Stimulated activated CD8-positive, alpha-beta memory T cell treated with anti-CD3 and anti-CD28 coated beads, Interleukin-2, amount 100 ng/mL, for 48 hours (primary cell): Measurements from ENCODE around the gene PILRA.
"Not testable (repeated sequence)": the region's sequence is repeated elsewhere in the genome, so short reads cannot be mapped to it uniquely, and the experiment has no call there.

ENCODE experiments used
- DNase-seq, 2 donors: peaks; one replicate each; pipeline ENCODE4 v3.0.0-alpha.2; 2020; ENCODE audit warnings: low read depth in 2 of 2

Gene PILRA

GRCh38 chr7:100358027-100358856, 15.0 kb upstream of the PILRA start, which contains the start of gene PILRB:
Gene PILRB, plus strand, starts transcription at chr7:100358117. Its CDS starts 186 bp downstream, at chr7:100358303.
- no peak for DNase-seq

- no peak for DNase-seq
Observed at GRCh38 chr7:100358857-100359212, 14.5 kb upstream of the PILRA start.

- no peak for DNase-seq
Observed at GRCh38 chr7:100360135-100360854, 13.0 kb upstream of the PILRA start.

GRCh38 chr7:100363098-100363497, 10.2 kb upstream of the PILRA start:
- no peak for DNase-seq

- not testable (repeated sequence) for DNase-seq
Observed at GRCh38 chr7:100363797-100364196, 9.5 kb upstream of the PILRA start.

- no peak for DNase-seq
Observed at GRCh38 chr7:100364480-100364879, 8.8 kb upstream of the PILRA start.

- not testable (repeated sequence) for DNase-seq
Observed at GRCh38 chr7:100365998-100366367, 7.3 kb upstream of the PILRA start.

GRCh38 chr7:100366411-100367250, 6.7 kb upstream of the PILRA start:
- peak; percentile 32 to 40 for DNase-seq

GRCh38 chr7:100367251-100367620, 6.1 kb upstream of the PILRA start:
- no peak for DNase-seq

GRCh38 chr7:100367676-100368613, 5.3 kb upstream of the PILRA start:
- no peak for DNase-seq

- DNase-seq = no peak
Observed at GRCh38 chr7:100369105-100369504, 4.2 kb upstream of the PILRA start.

GRCh38 chr7:100370303-100370702, 3.0 kb upstream of the PILRA start:
- no peak for DNase-seq

- no peak for DNase-seq
Observed at GRCh38 chr7:100370746-100371145, 2.5 kb upstream of the PILRA start.

GRCh38 chr7:100371561-100372171, 1.6 kb upstream of the PILRA start:
- no peak for DNase-seq

GRCh38 chr7:100372256-100372655, 1.0 kb upstream of the PILRA start:
- no peak for DNase-seq

GRCh38 chr7:100372694-100373093, 593 bp upstream of the PILRA start:
- no peak for DNase-seq

GRCh38 chr7:100373870-100374598, 747 bp downstream of the PILRA start:
- DNase-seq = not testable (repeated sequence)

GRCh38 chr7:100374601-100375000, 1.3 kb downstream of the PILRA start:
- DNase-seq = no peak

GRCh38 chr7:100376066-100376465, 2.8 kb downstream of the PILRA start:
- DNase-seq = no peak
